NCI-H2171 treated with DMSO at 0.1 percent for 48 hours (cell line): Measurements from ENCODE around the gene OR5H2.
A peak's percentile ranks its signal among the peaks of the same experiment; 100 is the strongest.
"Not testable (repeated sequence)": the region's sequence is repeated elsewhere in the genome, so short reads cannot be mapped to it uniquely, and the experiment has no call there.

Experiments used
- DNase-seq: peaks from one replicate; lab custom pipeline; 2025; lab: John Stamatoyannopoulos, UW

The OR5H2 gene

GRCh38 chr3:98282205-98282604 lies at the start of gene OR5H2:
Gene OR5H2 (plus strand): TSS chr3:98282505. CDS start chr3:98282903, 398 bp downstream.
- no peak for DNase-seq

- no peak for DNase-seq
Measured at GRCh38 chr3:98233468-98233867, 48.8 kb upstream of the OR5H2 start.

GRCh38 chr3:98240131-98240530 lies 42.2 kb upstream of the OR5H2 start:
- no peak for DNase-seq

- DNase-seq, result no peak
Measured at GRCh38 chr3:98242155-98242554, 40.1 kb upstream of the OR5H2 start.

DNA sequence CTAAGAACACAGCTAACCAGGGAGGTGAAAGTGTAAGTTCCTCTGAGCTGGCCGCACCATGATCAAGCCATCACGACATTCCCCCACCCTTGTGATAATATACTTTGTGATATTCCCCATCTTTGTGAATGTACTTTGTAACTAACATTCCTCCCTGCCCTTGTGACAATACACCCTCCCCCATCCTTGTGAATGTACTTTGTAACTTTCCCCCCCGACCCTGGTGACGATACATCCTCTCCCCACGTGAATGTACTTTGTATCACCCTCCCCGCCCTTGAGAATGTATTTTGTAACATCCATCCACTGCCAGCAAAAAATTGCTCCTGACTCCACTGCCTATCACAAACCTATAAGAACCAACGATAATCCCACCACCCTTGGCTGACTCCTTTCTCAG lies 38.5 kb upstream of the OR5H2 start:
- no peak for DNase-seq

DNA sequence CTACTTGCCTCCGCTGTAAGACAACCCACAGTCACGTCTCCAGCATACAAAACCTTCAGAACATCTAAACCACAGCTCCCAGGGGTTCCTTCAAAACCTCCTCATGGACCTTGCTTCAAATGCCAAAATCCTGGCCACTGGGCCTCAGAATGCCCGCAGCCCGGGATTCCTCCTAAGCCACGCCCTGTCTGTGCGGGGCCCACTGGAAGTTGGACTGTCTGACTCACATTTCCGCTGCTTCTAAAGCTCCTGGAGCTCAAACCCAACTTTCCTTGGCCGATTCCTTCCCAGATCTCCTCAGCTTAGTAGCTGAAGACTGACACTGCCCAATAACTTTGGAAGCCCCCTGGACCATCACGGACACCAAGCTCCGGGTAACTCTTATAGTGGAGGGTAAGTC lies 36.2 kb upstream of the OR5H2 start:
- no peak for DNase-seq

DNA sequence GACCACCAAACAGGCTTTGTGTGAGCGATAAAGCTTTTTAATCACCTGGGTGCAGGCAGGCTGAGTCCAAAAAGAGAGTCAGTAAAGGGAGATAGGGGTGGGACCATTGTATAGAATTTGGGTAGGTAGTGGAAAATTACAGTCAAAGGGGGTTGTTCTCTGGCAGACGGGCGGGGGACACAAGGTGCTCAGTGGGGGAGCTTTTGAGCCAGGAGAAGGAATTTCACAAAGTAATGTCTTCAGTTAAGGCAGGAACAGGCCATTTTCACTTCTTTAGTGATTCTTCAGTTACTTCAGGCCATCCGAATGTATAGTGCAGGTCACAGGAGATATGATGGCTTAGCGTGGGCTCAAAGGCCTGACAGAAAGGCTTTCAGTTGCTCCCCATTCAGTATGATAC lies 26.3 kb upstream of the OR5H2 start:
- not testable (repeated sequence) for DNase-seq

DNA sequence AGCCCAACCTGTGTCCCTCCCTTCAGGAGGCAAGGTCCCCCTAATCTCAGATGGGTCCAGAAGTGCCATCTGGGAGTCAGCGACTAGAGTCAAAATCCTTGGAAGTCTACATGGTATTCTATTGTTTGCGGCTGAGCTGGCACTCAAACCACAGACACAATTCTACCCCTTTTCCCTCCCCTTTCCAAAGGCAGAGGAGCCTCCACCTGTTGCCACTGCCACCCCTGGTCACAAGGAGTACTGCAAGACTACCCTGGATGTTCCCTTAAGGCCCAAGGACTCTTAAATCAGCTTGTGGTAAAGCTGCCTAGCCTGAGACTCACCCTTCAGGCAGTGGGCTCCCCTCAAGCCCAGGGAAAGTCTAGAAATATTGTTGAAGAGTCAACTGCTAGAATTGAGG lies 22.6 kb upstream of the OR5H2 start:
- DNase-seq, result peak; percentile 19

- DNase-seq, result no peak
Measured at GRCh38 chr3:98262046-98262445, 20.3 kb upstream of the OR5H2 start.

- DNase-seq, result no peak
Measured at GRCh38 chr3:98263944-98264343, 18.4 kb upstream of the OR5H2 start, which contains the start of gene OR5H6. Gene OR5H6 (plus strand): TSS chr3:98264244. CDS start chr3:98264333, 89 bp downstream.

GRCh38 chr3:98269846-98270245 lies 12.5 kb upstream of the OR5H2 start:
- no peak for DNase-seq

GRCh38 chr3:98272126-98272525 lies 10.2 kb upstream of the OR5H2 start:
- no peak for DNase-seq

GRCh38 chr3:98274914-98275313 lies 7.4 kb upstream of the OR5H2 start:
- DNase-seq, result no peak

GRCh38 chr3:98290916-98291315 lies 8.6 kb downstream of the OR5H2 start:
- no peak for DNase-seq

DNA sequence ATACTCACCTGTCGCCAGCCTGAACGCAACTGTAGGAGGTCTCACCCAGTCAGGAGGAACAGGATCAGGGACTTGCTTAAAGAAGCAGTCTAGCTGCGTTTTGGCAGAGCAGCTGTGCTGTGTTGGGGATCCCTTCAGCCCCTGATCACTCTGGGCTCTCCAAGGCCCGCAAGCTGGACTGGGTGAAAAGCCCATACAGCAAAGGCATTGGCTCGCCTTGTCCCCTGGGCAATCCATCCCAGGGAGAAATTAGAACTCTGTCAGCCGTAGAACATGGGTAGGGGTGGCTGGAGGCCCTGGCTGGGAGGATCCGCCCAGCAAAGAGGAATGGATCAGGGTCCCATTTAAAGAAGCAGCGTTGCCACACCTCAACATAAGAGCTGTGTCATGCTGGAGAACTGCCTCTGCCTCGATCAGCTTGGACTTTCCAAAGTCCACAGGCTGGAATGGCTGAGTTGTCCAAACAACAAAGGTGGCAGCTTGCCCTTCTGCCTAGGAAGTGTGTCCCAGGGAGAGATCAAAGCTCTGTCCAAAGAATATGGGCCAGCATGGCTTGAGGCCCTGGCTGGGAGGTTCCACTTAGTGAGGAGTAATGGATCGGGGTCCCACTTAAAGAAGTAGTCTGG lies 9.1 kb downstream of the OR5H2 start:
- DNase-seq, result no peak

GRCh38 chr3:98322101-98322500 lies 39.8 kb downstream of the OR5H2 start:
- DNase-seq, result no peak

- no peak for DNase-seq
Measured at GRCh38 chr3:98322686-98323085, 40.4 kb downstream of the OR5H2 start.

- DNase-seq, result no peak
Measured at GRCh38 chr3:98323425-98323824, 41.1 kb downstream of the OR5H2 start.

DNA sequence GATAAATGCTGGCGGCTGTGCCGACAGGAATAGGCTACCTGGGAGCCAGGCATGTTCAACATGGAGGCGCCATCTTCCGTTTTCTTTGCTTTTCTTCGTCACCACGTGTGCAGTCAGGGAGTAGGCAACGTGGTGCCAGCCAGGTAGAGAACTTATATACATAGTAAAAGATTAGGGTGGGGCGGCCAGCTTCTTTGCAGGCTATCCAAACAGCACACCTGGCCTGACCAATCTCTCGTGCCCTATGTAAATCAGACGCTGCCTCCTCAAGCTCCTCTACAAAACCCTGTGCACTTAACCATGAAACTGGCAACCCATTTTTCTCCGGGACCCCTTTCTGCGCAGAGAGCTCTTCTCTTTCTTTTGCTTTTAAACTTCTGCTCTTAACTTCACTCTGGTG lies 42.8 kb downstream of the OR5H2 start:
- DNase-seq, result no peak

GRCh38 chr3:98326105-98326893 lies 44.0 kb downstream of the OR5H2 start:
- no peak for DNase-seq

DNA sequence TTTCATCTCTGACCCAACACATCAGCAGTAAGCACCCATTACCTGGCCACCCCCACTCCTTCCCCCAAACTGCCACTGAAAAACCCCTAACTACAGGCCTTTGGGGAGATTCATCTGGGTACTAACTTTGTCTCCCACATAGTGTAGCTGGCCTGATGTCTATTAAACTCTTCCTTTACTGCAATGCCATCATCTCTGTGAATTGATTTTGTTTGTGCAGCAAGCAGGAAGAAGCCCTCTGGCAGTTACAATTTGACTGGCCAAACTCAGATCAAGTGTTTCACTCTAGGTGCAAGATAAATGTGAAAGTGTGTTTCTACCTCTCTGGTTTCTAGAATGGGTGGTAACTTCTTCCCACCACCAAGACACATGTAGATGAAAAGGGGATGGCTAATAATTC lies 44.6 kb downstream of the OR5H2 start:
- no peak for DNase-seq

DNA sequence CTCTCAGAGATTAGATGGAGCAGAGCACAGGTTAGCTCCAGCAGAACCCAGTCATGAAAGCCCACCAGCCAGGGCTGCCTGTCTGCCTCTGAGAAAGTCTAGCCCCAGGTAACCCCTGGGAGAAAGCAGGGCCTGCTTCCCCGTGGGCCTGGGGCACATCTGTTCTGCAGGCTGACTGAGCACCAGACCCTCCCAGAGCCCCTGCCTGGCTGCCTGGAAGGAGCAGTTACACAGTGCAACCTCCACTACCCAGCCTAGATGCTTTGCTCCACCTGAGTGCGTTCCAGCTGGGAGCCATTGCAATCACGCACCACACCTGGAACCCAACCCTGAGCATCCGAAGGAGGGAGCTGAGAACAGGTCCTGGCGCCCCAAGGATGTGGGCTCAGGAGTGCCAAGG lies 46.6 kb downstream of the OR5H2 start:
- DNase-seq, result no peak

GRCh38 chr3:98329392-98330124 lies 47.3 kb downstream of the OR5H2 start:
- DNase-seq, result peak; percentile 62
